Activated CD4-positive, alpha-beta T cell treated with anti-CD3 and anti-CD28 coated beads, Interleukin-2, amount 10 ng/mL, durations not matched to agents 7 days and 5 days (primary cell): Measurements from ENCODE around the gene MEGF11. TPM values are rescaled to one million over a fixed set of nuclear protein-coding genes. Genes with fewer than 3 reads are reported as not detected.

Source experiments
- CTCF ChIA-PET: fragments of 350-600 bp; sonication (Branson Sonifier 250); formaldehyde crosslinking; loops from one replicate; lab custom pipeline; 2021; ENCODE audit warnings: antibody characterized with exemption; lab: Charles Lee
- POLR2A ChIA-PET: fragments of 350-600 bp; sonication (Branson Sonifier 250); formaldehyde crosslinking; loops from one replicate; lab custom pipeline; 2021; ENCODE audit warnings: antibody characterized with exemption; lab: Charles Lee
- DNase-seq: peaks from one replicate; pipeline ENCODE4 v3.0.0-alpha.2; 2020
- H3K27ac Mint-ChIP-seq: one replicate; pipeline ENCODE4 v1.8.0; 2021; ENCODE audit warnings: mild to moderate bottlenecking, moderate library complexity, mixed read lengths
- H3K27me3 Mint-ChIP-seq: one replicate; pipeline ENCODE4 v1.8.0; 2021; ENCODE audit warnings: mixed read lengths
- H3K36me3 Mint-ChIP-seq: one replicate; pipeline ENCODE4 v1.8.0; 2021; ENCODE audit warnings: low read depth, mixed read lengths
- H3K4me1 Mint-ChIP-seq: one replicate; pipeline ENCODE4 v1.8.0; 2021; ENCODE audit warnings: mixed read lengths
- H3K4me3 Mint-ChIP-seq: one replicate; pipeline ENCODE4 v1.8.0; 2021; ENCODE audit warnings: mild to moderate bottlenecking, moderate library complexity, mixed read lengths
- H3K9me3 Mint-ChIP-seq: one replicate; pipeline ENCODE4 v1.8.0; 2021; ENCODE audit warnings: mixed read lengths
- total RNA-seq, 2 experiments: library from RNA; stranded (reverse); gene quantifications; one replicate each; pipeline ENCODE4 v1.2.3, GENCODE V29; 2021

Gene MEGF11
- total RNA-seq, 2 experiments from 2014 or later, result not detected

GRCh38 chr15:66001717-66002426 is 251.7 kb downstream of the MEGF11 start:
- Mint-ChIP-seq H3K27me3 (peaks cover 9% of the 10 kb centered on the region), H3K27ac (no peak overlapping the region), H3K4me1 (no peaks in the 10 kb centered on the region), H3K36me3 (no peaks in the 10 kb centered on the region), H3K9me3 (no peaks in the 10 kb centered on the region), H3K4me3 (no peak overlapping the region)
- ChIA-PET POLR2A (no interaction called here), CTCF (interaction anchor here (1.0 kb wide), 1 partner anchor 22 kb away, joined by 3 read pairs; no protein-coding TSS in a partner anchor)
- DNase-seq, result no peak

GRCh38 chr15:66001042-66001441 is 252.5 kb downstream of the MEGF11 start:
- no peaks in the 10 kb centered on the region for H3K36me3 Mint-ChIP-seq
- no peak for DNase-seq
- POLR2A ChIA-PET, result no interaction called here
- peaks cover 9% of the 10 kb centered on the region for H3K27me3 Mint-ChIP-seq
- no peak overlapping the region for H3K4me3 Mint-ChIP-seq
- no peaks in the 10 kb centered on the region for H3K9me3 Mint-ChIP-seq
- H3K4me1 Mint-ChIP-seq, result no peaks in the 10 kb centered on the region
- no peak overlapping the region for H3K27ac Mint-ChIP-seq
- CTCF ChIA-PET, result interaction anchor here (1.0 kb wide), 1 partner anchor 23 kb away, joined by 3 read pairs; no protein-coding TSS in a partner anchor

GRCh38 chr15:65998486-65998885 is 255.1 kb downstream of the MEGF11 start:
- DNase-seq, result no peak
- no peaks in the 10 kb centered on the region for H3K36me3 Mint-ChIP-seq
- no peak overlapping the region for H3K27ac Mint-ChIP-seq
- ChIA-PET POLR2A (interaction anchor here (0.6 kb wide), 1 partner anchor 114 kb away, joined by 11 read pairs; no protein-coding TSS in a partner anchor), CTCF (no interaction called here)
- peaks cover 12% of the 10 kb centered on the region for H3K27me3 Mint-ChIP-seq
- no peak overlapping the region for H3K4me3 Mint-ChIP-seq
- H3K4me1 Mint-ChIP-seq, result no peaks in the 10 kb centered on the region
- H3K9me3 Mint-ChIP-seq, result no peaks in the 10 kb centered on the region

GRCh38 chr15:65996901-65997300 is 256.6 kb downstream of the MEGF11 start:
- ChIA-PET CTCF (no interaction called here), POLR2A (no interaction called here)
- H3K27ac Mint-ChIP-seq, result no peak overlapping the region
- no peak for DNase-seq
- H3K9me3 Mint-ChIP-seq, result no peaks in the 10 kb centered on the region
- H3K27me3 Mint-ChIP-seq, result peaks cover 18% of the 10 kb centered on the region
- H3K4me1 Mint-ChIP-seq, result no peaks in the 10 kb centered on the region
- H3K36me3 Mint-ChIP-seq, result no peaks in the 10 kb centered on the region
- no peak overlapping the region for H3K4me3 Mint-ChIP-seq

GRCh38 chr15:65994832-65995231 is 258.7 kb downstream of the MEGF11 start:
- Mint-ChIP-seq H3K4me1 (no peaks in the 10 kb centered on the region), H3K4me3 (no peak overlapping the region), H3K36me3 (no peaks in the 10 kb centered on the region), H3K27ac (peak overlapping the region; percentile 4), H3K9me3 (no peaks in the 10 kb centered on the region), H3K27me3 (peaks cover 22% of the 10 kb centered on the region)
- CTCF ChIA-PET, result no interaction called here
- DNase-seq, result no peak
- POLR2A ChIA-PET, result no interaction called here

GRCh38 chr15:65993762-65994161 is 259.8 kb downstream of the MEGF11 start:
- no peak overlapping the region for H3K27ac Mint-ChIP-seq
- POLR2A ChIA-PET, result no interaction called here
- H3K36me3 Mint-ChIP-seq, result no peaks in the 10 kb centered on the region

GRCh38 chr15:65993236-65993635 is 260.3 kb downstream of the MEGF11 start:
- H3K27ac Mint-ChIP-seq, result no peak overlapping the region
- H3K27me3 Mint-ChIP-seq, result peaks cover 26% of the 10 kb centered on the region
- H3K9me3 Mint-ChIP-seq, result no peaks in the 10 kb centered on the region
- DNase-seq, result no peak
- no peaks in the 10 kb centered on the region for H3K36me3 Mint-ChIP-seq
- ChIA-PET CTCF (no interaction called here), POLR2A (no interaction called here)
- no peaks in the 10 kb centered on the region for H3K4me1 Mint-ChIP-seq
- H3K4me3 Mint-ChIP-seq, result no peak overlapping the region

More at GRCh38 chr15:65993762-65994161, 259.8 kb downstream of the MEGF11 start:
- peaks cover 22% of the 10 kb centered on the region for H3K27me3 Mint-ChIP-seq
- CTCF ChIA-PET, result no interaction called here
- no peak for DNase-seq
- no peaks in the 10 kb centered on the region for H3K4me1 Mint-ChIP-seq
- H3K9me3 Mint-ChIP-seq, result no peaks in the 10 kb centered on the region
- H3K4me3 Mint-ChIP-seq, result no peak overlapping the region

GRCh38 chr15:65991721-65992483 is 261.6 kb downstream of the MEGF11 start:
- Mint-ChIP-seq H3K27me3 (peaks cover 31% of the 10 kb centered on the region), H3K27ac (no peak overlapping the region)
- CTCF ChIA-PET, result no interaction called here

GRCh38 chr15:65990298-65990981 is 263.1 kb downstream of the MEGF11 start:
- Mint-ChIP-seq H3K27ac (no peak overlapping the region), H3K27me3 (peaks cover 40% of the 10 kb centered on the region), H3K9me3 (no peaks in the 10 kb centered on the region), H3K4me3 (no peak overlapping the region), H3K36me3 (no peaks in the 10 kb centered on the region), H3K4me1 (no peaks in the 10 kb centered on the region)
- ChIA-PET CTCF (no interaction called here), POLR2A (no interaction called here)
- no peak for DNase-seq

More at GRCh38 chr15:65991721-65992483, 261.6 kb downstream of the MEGF11 start:
- Mint-ChIP-seq H3K4me1 (no peaks in the 10 kb centered on the region), H3K36me3 (no peaks in the 10 kb centered on the region), H3K9me3 (no peaks in the 10 kb centered on the region), H3K4me3 (no peak overlapping the region)
- no peak for DNase-seq
- POLR2A ChIA-PET, result no interaction called here

- Mint-ChIP-seq H3K9me3 (no peaks in the 10 kb centered on the region), H3K36me3 (no peaks in the 10 kb centered on the region), H3K4me3 (no peak overlapping the region), H3K27ac (no peak overlapping the region), H3K27me3 (peaks cover 49% of the 10 kb centered on the region), H3K4me1 (peaks cover 8% of the 10 kb centered on the region)
- ChIA-PET POLR2A (no interaction called here), CTCF (no interaction called here)
- no peak for DNase-seq
These were observed 266.4 kb downstream of the MEGF11 start for GRCh38 chr15:65987100-65987499.

- H3K27ac Mint-ChIP-seq, result no peak overlapping the region
- H3K9me3 Mint-ChIP-seq, result no peaks in the 10 kb centered on the region
- no peaks in the 10 kb centered on the region for H3K36me3 Mint-ChIP-seq
- ChIA-PET POLR2A (no interaction called here), CTCF (interaction anchor here (0.8 kb wide), 1 partner anchor 9 kb away, joined by 3 read pairs; no protein-coding TSS in a partner anchor)
- DNase-seq, result no peak
- peaks cover 51% of the 10 kb centered on the region for H3K27me3 Mint-ChIP-seq
- H3K4me3 Mint-ChIP-seq, result no peak overlapping the region
- peaks cover 13% of the 10 kb centered on the region for H3K4me1 Mint-ChIP-seq
These were observed 267.1 kb downstream of the MEGF11 start for GRCh38 chr15:65986416-65986815.

GRCh38 chr15:65985387-65985786 is 268.2 kb downstream of the MEGF11 start:
- ChIA-PET CTCF (interaction anchor here (0.8 kb wide), 1 partner anchor 8 kb away, joined by 3 read pairs; no protein-coding TSS in a partner anchor), POLR2A (no interaction called here)
- Mint-ChIP-seq H3K27ac (no peak overlapping the region), H3K4me3 (no peak overlapping the region), H3K27me3 (peaks cover 50% of the 10 kb centered on the region), H3K9me3 (no peaks in the 10 kb centered on the region), H3K36me3 (no peaks in the 10 kb centered on the region), H3K4me1 (peaks cover 15% of the 10 kb centered on the region)
- no peak for DNase-seq
